Natural killer cell (primary cell): ENCODE results near the gene JAKMIP1. TPM values are rescaled to one million over a fixed set of nuclear protein-coding genes. Genes with fewer than 3 reads are reported as not detected.

Experiments
- ATAC-seq, 3 donors: fragments of 150-1000 bp in 2 of 3; fragments of 200-7000 bp in 1 of 3; cut with Tn5 transposase; 1 replicate in 1 of 3; 2 replicates in 2 of 3; pipeline ENCODE4 v1.10.0; 2021; ENCODE audit warnings: mild to moderate bottlenecking in 2 of 3, moderate library complexity in 2 of 3
- DNase-seq, 2 donors: peaks; one replicate each; pipeline versions ENCODE4 v3.0.0 to v3.0.0-alpha.2; 2013 to 2021; ENCODE audit warnings: mixed read lengths in 1 of 2
- H3K27ac ChIP-seq: one replicate; pipeline ENCODE4 v1.5.1; 2013; ENCODE audit warnings: mild to moderate bottlenecking, low read length
- H3K27me3 ChIP-seq: one replicate; pipeline ENCODE4 v1.6.1; 2013; ENCODE audit warnings: low read length; ENCODE audit not compliant: control insufficient read depth, insufficient read depth
- H3K36me3 ChIP-seq: one replicate; pipeline ENCODE4 v1.6.1; 2013; ENCODE audit warnings: low read length; ENCODE audit not compliant: control insufficient read depth, insufficient read depth
- H3K4me1 ChIP-seq: one replicate; pipeline ENCODE4 v1.6.1; 2013; ENCODE audit warnings: low read length; ENCODE audit not compliant: control insufficient read depth, insufficient read depth
- H3K4me3 ChIP-seq: one replicate; pipeline ENCODE4 v1.5.1; 2013; ENCODE audit warnings: low read length
- H3K9me3 ChIP-seq: one replicate; pipeline ENCODE4 v1.6.1; 2013; ENCODE audit warnings: low read length; ENCODE audit not compliant: control insufficient read depth, insufficient read depth
- H3K27ac Mint-ChIP-seq, 2 donors: one replicate each; pipeline ENCODE4 v1.8.0; 2022; ENCODE audit warnings: mild to moderate bottlenecking in 2 of 2, mixed read lengths in 2 of 2, moderate library complexity in 1 of 2
- H3K27me3 Mint-ChIP-seq, 2 donors: one replicate each; pipeline ENCODE4 v1.8.0; 2022; ENCODE audit warnings: low read depth in 2 of 2, mixed read lengths in 2 of 2
- H3K36me3 Mint-ChIP-seq: one replicate; pipeline ENCODE4 v1.8.0; 2022; ENCODE audit warnings: mixed read lengths
- H3K4me1 Mint-ChIP-seq, 2 donors: one replicate each; pipeline ENCODE4 v1.8.0; 2022; ENCODE audit warnings: mixed read lengths in 2 of 2
- H3K4me3 Mint-ChIP-seq: one replicate; pipeline ENCODE4 v1.8.0; 2022; ENCODE audit warnings: mild to moderate bottlenecking, moderate library complexity, mixed read lengths
- H3K9me3 Mint-ChIP-seq, 2 donors: one replicate each; pipeline ENCODE4 v1.8.0; 2022; ENCODE audit warnings: mixed read lengths in 2 of 2
- CTCF ChIP-seq: fragments of 200-600 bp; IDR thresholded peaks from one replicate; pipeline ENCODE4 v1.8.0; 2022; ENCODE audit warnings: antibody characterized with exemption
- WGBS: methylation state at CpG from one replicate; pipeline ENCODE4 v1.1.7; 2013; ENCODE audit warnings: missing lambda C conversion rate; ENCODE audit not compliant: insufficient coverage; 5-methylcytosine and 5-hydroxymethylcytosine counted together
- intact Hi-C: fragments of 100-400 bp; cut with micrococcal nuclease; formaldehyde crosslinking; loops from one replicate; pipeline ENCODE4 v1.14.2; 2022
- total RNA-seq, 4 donors: library from RNA; stranded (reverse); fragments of 120-200 nt in 1 of 4; gene quantifications; one replicate each; pipeline versions ENCODE4 v1.2.3 to v1.2.4, GENCODE V29; 2013 to 2022

The JAKMIP1 gene
- total RNA-seq, 3 donors from 2014 or later (not counting 1 experiment from before 2014, with no cell fraction given): 8.8 to 21.8 (median 16.4) TPM

DNA sequence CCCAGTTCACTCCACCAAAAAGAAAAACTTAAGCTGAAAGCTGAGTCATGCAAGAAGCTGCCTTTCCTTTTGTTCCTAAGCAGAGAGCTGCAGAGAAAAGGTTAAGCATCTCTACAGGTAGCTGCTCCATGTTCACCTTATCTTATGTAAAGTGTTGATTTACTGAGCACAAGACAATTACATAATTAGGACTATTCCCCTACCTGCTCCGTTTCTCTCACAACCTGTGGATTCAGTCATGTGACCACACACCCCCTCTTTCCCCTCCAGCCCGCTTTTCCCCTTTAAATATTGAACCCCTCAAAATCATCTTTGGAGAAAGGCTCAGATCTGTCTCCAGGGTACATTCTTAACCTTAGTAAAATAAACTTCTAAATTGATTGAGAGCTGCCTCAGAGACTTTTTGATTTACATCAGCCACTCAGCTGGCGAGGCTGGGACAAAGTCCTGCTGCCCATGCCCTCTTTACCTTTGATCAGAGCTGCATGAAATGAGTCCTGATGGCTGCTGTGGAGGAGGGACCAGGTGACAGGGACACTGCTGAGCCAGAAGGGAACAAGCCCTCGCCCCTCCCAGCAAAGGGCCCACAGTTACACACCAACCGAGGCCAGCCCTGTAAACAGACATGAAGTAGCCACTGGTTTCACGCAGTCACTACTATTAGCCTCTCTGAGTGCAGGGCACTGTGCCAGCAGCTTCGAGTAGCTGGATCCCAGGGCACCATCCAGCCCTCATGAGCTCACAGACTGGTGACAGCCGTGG lies 128.2 kb downstream of the JAKMIP1 start:
- Histone ChIP-seq H3K4me3 (no peak overlapping the region), H3K9me3 (no peaks in the 10 kb centered on the region), H3K27me3 (no peaks in the 10 kb centered on the region), H3K27ac (no peak overlapping the region), H3K36me3 (no peaks in the 10 kb centered on the region), H3K4me1 (no peaks in the 10 kb centered on the region)
- ATAC-seq: no peak
- Mint-ChIP-seq H3K4me1 (peaks cover 0 to 6% of the 10 kb centered on the region in 2 donors), H3K27me3 (peaks cover 2 to 21% of the 10 kb centered on the region in 2 donors), H3K36me3 (no peaks in the 10 kb centered on the region), H3K27ac (no peak overlapping the region), H3K9me3 (no peaks in the 10 kb centered on the region), H3K4me3 (no peak overlapping the region)
- 60% methylated on average over 8 of the region's 8 CpGs for WGBS
- no peak for DNase-seq
- intact Hi-C loops: no loop called here
- TF ChIP-seq CTCF: no peak

GRCh38 chr4:6071191-6071958 lies 129.0 kb downstream of the JAKMIP1 start:
- TF ChIP-seq CTCF: no peak
- no peak for ATAC-seq
- WGBS: 63% methylated on average over 14 of the region's 14 CpGs

GRCh38 chr4:6069845-6070709 lies 130.3 kb downstream of the JAKMIP1 start:
- no peak for TF ChIP-seq CTCF
- ATAC-seq (no peak), DNase-seq (no peak)
- Mint-ChIP-seq H3K27ac (no peak overlapping the region), H3K4me1 (peaks cover 0 to 6% of the 10 kb centered on the region in 2 donors), H3K9me3 (no peaks in the 10 kb centered on the region), H3K27me3 (peaks cover 2 to 24% of the 10 kb centered on the region in 2 donors), H3K4me3 (no peak overlapping the region), H3K36me3 (no peaks in the 10 kb centered on the region)
- intact Hi-C loops: no loop called here
- Histone ChIP-seq H3K27ac (no peak overlapping the region), H3K36me3 (no peaks in the 10 kb centered on the region), H3K4me3 (no peak overlapping the region), H3K27me3 (no peaks in the 10 kb centered on the region), H3K9me3 (no peaks in the 10 kb centered on the region), H3K4me1 (no peaks in the 10 kb centered on the region)
- WGBS: 77% methylated on average over 29 of the region's 29 CpGs

More at GRCh38 chr4:6071191-6071958, 129.0 kb downstream of the JAKMIP1 start:
- Histone ChIP-seq H3K27ac (no peak overlapping the region), H3K27me3 (no peaks in the 10 kb centered on the region), H3K9me3 (no peaks in the 10 kb centered on the region), H3K4me1 (no peaks in the 10 kb centered on the region), H3K36me3 (no peaks in the 10 kb centered on the region), H3K4me3 (no peak overlapping the region)
- intact Hi-C loops: no loop called here
- Mint-ChIP-seq H3K4me3 (no peak overlapping the region), H3K27ac (no peak overlapping the region), H3K27me3 (peaks cover 2 to 24% of the 10 kb centered on the region in 2 donors), H3K4me1 (peaks cover 0 to 6% of the 10 kb centered on the region in 2 donors), H3K9me3 (no peaks in the 10 kb centered on the region), H3K36me3 (no peaks in the 10 kb centered on the region)
- DNase-seq: no peak
